ENCODE measurements around the gene SHANK3. TPM values are rescaled to one million over a fixed set of nuclear protein-coding genes. Genes with fewer than 3 reads are reported as not detected.

The SHANK3 gene
- total and polyA plus RNA-seq, 2 of the 4 experiments (the other 2 are of a cell fraction): 0.18 to 1.5 TPM

- no peak overlapping the region for H2BK15ac ChIP-seq (ENCODE audit: low read depth, low read length)
- no peaks in the 10 kb centered on the region for H3K79me1 ChIP-seq (ENCODE audit: low read depth in 1 of 2, low read length in 2 of 2)
- no peaks in the 10 kb centered on the region; the same call in 1 of the 2 replicates for H3K9me3 ChIP-seq (ENCODE audit: control insufficient read depth, insufficient read depth, low read length)
- no peak overlapping the region for H3K4ac ChIP-seq (ENCODE audit: low read depth, low read length)
- H4K8ac ChIP-seq (ENCODE audit: low read depth in 2 of 2, low read length in 2 of 2): no peak overlapping the region
- H4K91ac ChIP-seq (ENCODE audit: insufficient read depth, low read depth, low read length): no peak overlapping the region
- DNase-seq (no peak), ATAC-seq (ENCODE audit: low read depth) (no peak)
- H3K9ac ChIP-seq (ENCODE audit: low read depth, low read length): no peak overlapping the region
- CTCF ChIA-PET: no interaction called here
- H3K56ac ChIP-seq (ENCODE audit: extremely low read depth, insufficient read depth, low read length): no peak overlapping the region
- H3K27me3 ChIP-seq (ENCODE audit: control insufficient read depth, insufficient read depth, low read length): peaks cover 45% of the 10 kb centered on the region
- no TSS peak for BruUV-seq (replicated peaks)
- H4K5ac ChIP-seq (ENCODE audit: low read depth, low read length): no peak overlapping the region
- POLR2A ChIA-PET (ENCODE audit: unreplicated experiment): no interaction called here
- H3K4me1 ChIP-seq (ENCODE audit: control insufficient read depth, insufficient read depth, low read length): no peaks in the 10 kb centered on the region; the same call in 1 of the 2 replicates
- intact Hi-C loops (cut with micrococcal nuclease): no loop called here
- H3K18ac ChIP-seq (ENCODE audit: low read depth, low read length): no peak overlapping the region
- peaks cover 8% of the 10 kb centered on the region for H3K9me1 ChIP-seq (ENCODE audit: insufficient read depth, low read length)
- H2AK9ac ChIP-seq (replicated peaks; ENCODE audit: low read depth, low read length, poor library complexity): no peak overlapping the region
- 38% methylated on average over 3 of the region's 10 CpGs; no CpG with 5 or more reads in 1 of the 2 experiments for WGBS, 2 experiments (ENCODE audit: extremely low coverage in 2 of 2, insufficient read length in 1 of 2)
- no peak for TF ChIP-seq CTCF (conservative IDR thresholded peaks at IDR 0.05; ENCODE audit: low read depth, low read length)
- TF ChIP-seq CEBPB (IDR thresholded peaks at IDR 0.05; ENCODE audit: low read depth, low read length): no peak
- no peak for TF ChIP-seq MXI1 (IDR thresholded peaks at IDR 0.05; ENCODE audit: borderline replicate concordance, low read depth, low read length)
- no peak for TF ChIP-seq SMC3 (IDR thresholded peaks at IDR 0.05; ENCODE audit: low read depth, low read length)
- no peak for TF ChIP-seq FOS (IDR thresholded peaks at IDR 0.05; ENCODE audit: low read depth, low read length)
- no peak for TF ChIP-seq USF2 (IDR thresholded peaks at IDR 0.05; ENCODE audit: low read depth, low read length)
- TF ChIP-seq ELK1 (IDR thresholded peaks at IDR 0.05; ENCODE audit: borderline replicate concordance, low read depth, low read length): no peak
- TF ChIP-seq MAFK (IDR thresholded peaks at IDR 0.05; ENCODE audit: low read depth, low read length): no peak
- TF ChIP-seq NFE2L2 (IDR thresholded peaks at IDR 0.05; ENCODE audit: low read depth, low read length): no peak
- TF ChIP-seq RCOR1 (IDR thresholded peaks at IDR 0.05; ENCODE audit: insufficient replicate concordance, low read length): no peak
- no peak for TF ChIP-seq MAZ (IDR thresholded peaks at IDR 0.05; ENCODE audit: borderline replicate concordance, low read depth, low read length)
- no peak for TF ChIP-seq POLR2A (IDR thresholded peaks at IDR 0.05; ENCODE audit: low read depth, low read length)
- no peak for TF ChIP-seq RAD21 (IDR thresholded peaks at IDR 0.05; ENCODE audit: low read length)
- TF ChIP-seq CHD1 (IDR thresholded peaks at IDR 0.05; ENCODE audit: low read depth, low read length): no peak
- TF ChIP-seq BHLHE40 (IDR thresholded peaks at IDR 0.05; ENCODE audit: low read depth, low read length): no peak
- no peak for TF ChIP-seq RFX5 (IDR thresholded peaks at IDR 0.05; ENCODE audit: low read depth, low read length)
- no peak overlapping the region for H3K4me3 ChIP-seq (ENCODE audit: insufficient read depth, low read depth, low read length)
- H3K14ac ChIP-seq (replicated peaks; ENCODE audit: low read depth, low read length): no peak overlapping the region
- no peak overlapping the region for H2AK5ac ChIP-seq (ENCODE audit: low read depth, low read length)
- no peak overlapping the region for H3K4me2 ChIP-seq (ENCODE audit: low read depth, low read length)
- no peak overlapping the region for H2BK120ac ChIP-seq (ENCODE audit: low read depth, low read length)
- H2AFZ ChIP-seq (replicated peaks; ENCODE audit: low read length, poor library complexity): no peak overlapping the region
- dilution Hi-C loops (cut with HindIII; ENCODE audit: low sequenced_read_pairs, unreplicated experiment): no loop called here
- in situ Hi-C loops (cut with MboI; ENCODE audit: low sequenced_read_pairs): no loop called here
- no peak overlapping the region for H3K27ac ChIP-seq (ENCODE audit: insufficient read depth, low read length)
- H4K20me1 ChIP-seq (ENCODE audit: insufficient read depth, low read length): no peaks in the 10 kb centered on the region; the same call in 1 of the 2 replicates
- no peak overlapping the region for H2BK20ac ChIP-seq (ENCODE audit: low read depth, low read length)
- no peaks in the 10 kb centered on the region for H3K36me3 ChIP-seq (ENCODE audit: control insufficient read depth, insufficient read depth, low read length)
- H3K23ac ChIP-seq (ENCODE audit: low read depth, low read length): no peak overlapping the region
- no peak overlapping the region for H2BK5ac ChIP-seq (ENCODE audit: low read depth, low read length, poor library complexity, severe bottlenecking)
These were observed 1.6 kb upstream of the SHANK3 start for GRCh38 chr22:50670914-50671538.

Data from IMR-90 (cell line).